DND-41 (cell line): ENCODE results near the gene LRRC14B.

Source experiments
- EZH2 ChIP-seq: IDR thresholded peaks from 3 replicates; pipeline ENCODE4 v1.6.1; 2012; ENCODE audit warnings: borderline replicate concordance, low read depth, mild to moderate bottlenecking, moderate library complexity, low read length, inconsistent platforms; ENCODE audit not compliant: severe bottlenecking
- TF ChIP-seq, protein P1 (sequence below): IDR thresholded peaks from 2 replicates; pipeline ENCODE4 v1.5.1; 2012; ENCODE audit warnings: borderline replicate concordance, low read length, moderate library complexity, mild to moderate bottlenecking; ENCODE audit not compliant: poor library complexity, severe bottlenecking; ENCODE audit errors: extremely low read depth

DNA sequence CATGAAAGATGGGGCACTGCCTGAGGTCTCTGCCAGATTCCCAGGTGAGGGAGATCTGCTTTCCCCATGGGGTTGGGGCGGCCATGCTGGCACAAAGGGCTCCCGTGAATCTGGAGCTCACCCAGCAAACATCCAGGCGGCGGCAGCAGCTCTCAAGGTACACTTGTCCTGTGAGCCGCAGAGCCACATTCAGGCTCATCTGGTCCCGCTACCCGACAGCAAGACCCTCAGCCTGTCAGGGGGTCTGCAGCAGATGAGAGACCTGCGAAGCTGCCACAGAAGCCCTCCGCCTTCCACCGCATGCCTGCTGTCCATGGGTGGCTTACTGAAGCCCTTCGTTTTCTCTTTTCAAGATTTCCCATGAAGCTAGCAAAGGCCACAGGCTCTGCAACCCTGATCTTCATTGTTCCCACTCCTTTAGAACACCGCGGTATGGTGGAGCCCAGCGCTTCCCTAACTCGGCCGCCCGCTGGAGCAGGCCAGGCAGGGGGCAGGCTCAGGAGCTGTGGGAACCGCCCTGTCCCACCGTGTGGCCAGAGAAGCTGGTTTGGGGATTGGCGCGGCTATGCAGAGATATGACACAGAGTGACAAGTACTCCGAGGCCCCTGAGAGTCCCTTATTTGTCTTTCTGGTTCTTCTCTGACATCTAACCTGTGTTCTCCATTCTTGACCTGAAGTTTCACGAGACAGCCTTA lies 8.8 kb downstream of the LRRC14B start:
- TF ChIP-seq, protein P1, sequence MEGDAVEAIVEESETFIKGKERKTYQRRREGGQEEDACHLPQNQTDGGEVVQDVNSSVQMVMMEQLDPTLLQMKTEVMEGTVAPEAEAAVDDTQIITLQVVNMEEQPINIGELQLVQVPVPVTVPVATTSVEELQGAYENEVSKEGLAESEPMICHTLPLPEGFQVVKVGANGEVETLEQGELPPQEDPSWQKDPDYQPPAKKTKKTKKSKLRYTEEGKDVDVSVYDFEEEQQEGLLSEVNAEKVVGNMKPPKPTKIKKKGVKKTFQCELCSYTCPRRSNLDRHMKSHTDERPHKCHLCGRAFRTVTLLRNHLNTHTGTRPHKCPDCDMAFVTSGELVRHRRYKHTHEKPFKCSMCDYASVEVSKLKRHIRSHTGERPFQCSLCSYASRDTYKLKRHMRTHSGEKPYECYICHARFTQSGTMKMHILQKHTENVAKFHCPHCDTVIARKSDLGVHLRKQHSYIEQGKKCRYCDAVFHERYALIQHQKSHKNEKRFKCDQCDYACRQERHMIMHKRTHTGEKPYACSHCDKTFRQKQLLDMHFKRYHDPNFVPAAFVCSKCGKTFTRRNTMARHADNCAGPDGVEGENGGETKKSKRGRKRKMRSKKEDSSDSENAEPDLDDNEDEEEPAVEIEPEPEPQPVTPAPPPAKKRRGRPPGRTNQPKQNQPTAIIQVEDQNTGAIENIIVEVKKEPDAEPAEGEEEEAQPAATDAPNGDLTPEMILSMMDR: no peak
- TF ChIP-seq EZH2: no peak
